ENCODE data around the gene MISP3.
A peak's percentile ranks its signal among the peaks of the same experiment; 100 is the strongest.

MISP3 gene

GRCh38 chr19:14106840-14107239, 34.3 kb downstream of the MISP3 start:
- DNase-seq, result no peak

- no peak for DNase-seq
Measured at GRCh38 chr19:14107581-14108461, 35.2 kb downstream of the MISP3 start.

GRCh38 chr19:14110650-14111049, 38.1 kb downstream of the MISP3 start:
- no peak for DNase-seq

GRCh38 chr19:14111486-14111885, 38.9 kb downstream of the MISP3 start:
- no peak for DNase-seq

- DNase-seq, result no peak
Measured at GRCh38 chr19:14112051-14112808, 39.6 kb downstream of the MISP3 start.

GRCh38 chr19:14112809-14113385, 40.3 kb downstream of the MISP3 start:
- DNase-seq, result no peak

GRCh38 chr19:14113762-14114414, 41.3 kb downstream of the MISP3 start:
- DNase-seq, result no peak

- DNase-seq, result no peak
Measured at GRCh38 chr19:14114439-14114838, 41.9 kb downstream of the MISP3 start.

GRCh38 chr19:14114854-14115253, 42.3 kb downstream of the MISP3 start:
- DNase-seq, result no peak

GRCh38 chr19:14115756-14116155, 43.2 kb downstream of the MISP3 start:
- no peak for DNase-seq

- DNase-seq, result no peak
Measured at GRCh38 chr19:14116525-14116917, 43.9 kb downstream of the MISP3 start.

- DNase-seq, result peak in 1 of 2 experiments; percentile 31
Measured at GRCh38 chr19:14116918-14117578, 44.5 kb downstream of the MISP3 start.

- DNase-seq, result peak; percentile 97 to 99
Measured at GRCh38 chr19:14117668-14118164, 45.1 kb downstream of the MISP3 start, which contains the start of gene PRKACA. TSS of gene PRKACA (minus strand) at chr19:14117762. CDS start at chr19:14117547, 215 bp downstream.

GRCh38 chr19:14118165-14119051, 45.8 kb downstream of the MISP3 start:
- peak in 1 of 2 experiments; percentile 25 for DNase-seq

GRCh38 chr19:14119146-14119545, 46.6 kb downstream of the MISP3 start:
- DNase-seq, result no peak

GRCh38 chr19:14119644-14120496, 47.3 kb downstream of the MISP3 start:
- DNase-seq, result no peak

GRCh38 chr19:14120497-14120780, 47.9 kb downstream of the MISP3 start:
- no peak for DNase-seq

- no peak for DNase-seq
Measured at GRCh38 chr19:14122924-14123323, 50.3 kb downstream of the MISP3 start.

Measured in NCI-H524 (cell line).